PC-9 (cell line): ENCODE measurements around the gene TMA16.

Experiments used
- CTCF ChIP-seq: fragments of 200-600 bp; sonication (generic); conservative IDR thresholded peaks from 2 replicates; pipeline ENCODE4 v1.6.1; 2017; ENCODE audit warnings: mixed run types, antibody characterized with exemption, mild to moderate bottlenecking, moderate library complexity
- EZH2 ChIP-seq: fragments of 200-600 bp; sonication (generic); IDR thresholded peaks from 2 replicates; pipeline ENCODE4 v1.8.0; 2017; ENCODE audit warnings: antibody characterized with exemption, low read depth

- TF ChIP-seq CTCF (no peak), EZH2 (no peak)
Observed at GRCh38 chr4:163564221-163564720, 69.8 kb downstream of the TMA16 start.
